GM12875 (cell line): ENCODE data around the gene TENT4A.
A peak's percentile ranks its signal among the peaks of the same experiment; 100 is the strongest.

Experiments used
- H3K4me3 ChIP-seq: one replicate; pipeline ENCODE4 v1.5.1; 2011; ENCODE audit warnings: low read depth, low read length, control low read depth
- TF ChIP-seq, protein P1 (sequence below): IDR thresholded peaks from 2 replicates; pipeline ENCODE4 v1.5.1; 2011; ENCODE audit warnings: low read depth, mild to moderate bottlenecking, control low read depth, inconsistent platforms, low read length, moderate library complexity, borderline replicate concordance; ENCODE audit not compliant: insufficient read depth

Gene TENT4A

DNA sequence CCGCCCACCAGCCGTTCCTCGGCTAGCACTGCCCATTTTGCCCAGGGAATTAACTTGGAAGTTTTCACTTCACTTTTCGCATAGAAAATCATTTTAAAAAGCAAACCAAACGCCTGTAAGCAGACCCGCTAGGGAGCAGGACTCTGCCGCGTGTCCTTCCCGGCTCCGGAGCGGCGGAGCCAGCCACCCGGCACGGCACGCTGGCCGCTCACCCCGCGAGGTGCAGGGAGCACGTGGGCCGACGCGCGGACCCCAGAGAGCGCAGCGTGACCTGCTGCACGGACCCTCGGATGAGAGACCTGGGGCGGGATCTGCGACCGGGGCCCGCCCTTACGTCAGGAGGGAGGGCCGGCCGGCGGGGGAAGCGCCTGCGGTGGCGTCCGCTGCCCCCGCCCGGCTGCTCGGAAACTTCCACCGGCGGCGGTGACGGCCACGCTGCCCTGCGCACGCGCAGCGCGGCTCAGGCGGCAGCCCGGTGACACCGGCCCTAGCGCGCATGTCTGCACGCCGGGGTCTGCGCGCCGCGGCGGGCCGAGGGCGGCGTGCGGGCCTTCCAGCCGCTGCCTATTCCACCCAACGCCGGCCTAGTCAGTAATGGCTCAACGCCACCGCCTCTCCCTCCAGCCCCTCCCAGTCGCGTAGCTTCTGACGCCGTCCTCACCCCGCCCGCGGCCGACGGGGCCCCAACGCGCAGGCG is 507 bp upstream of the TENT4A start:
- TF ChIP-seq, protein P1, sequence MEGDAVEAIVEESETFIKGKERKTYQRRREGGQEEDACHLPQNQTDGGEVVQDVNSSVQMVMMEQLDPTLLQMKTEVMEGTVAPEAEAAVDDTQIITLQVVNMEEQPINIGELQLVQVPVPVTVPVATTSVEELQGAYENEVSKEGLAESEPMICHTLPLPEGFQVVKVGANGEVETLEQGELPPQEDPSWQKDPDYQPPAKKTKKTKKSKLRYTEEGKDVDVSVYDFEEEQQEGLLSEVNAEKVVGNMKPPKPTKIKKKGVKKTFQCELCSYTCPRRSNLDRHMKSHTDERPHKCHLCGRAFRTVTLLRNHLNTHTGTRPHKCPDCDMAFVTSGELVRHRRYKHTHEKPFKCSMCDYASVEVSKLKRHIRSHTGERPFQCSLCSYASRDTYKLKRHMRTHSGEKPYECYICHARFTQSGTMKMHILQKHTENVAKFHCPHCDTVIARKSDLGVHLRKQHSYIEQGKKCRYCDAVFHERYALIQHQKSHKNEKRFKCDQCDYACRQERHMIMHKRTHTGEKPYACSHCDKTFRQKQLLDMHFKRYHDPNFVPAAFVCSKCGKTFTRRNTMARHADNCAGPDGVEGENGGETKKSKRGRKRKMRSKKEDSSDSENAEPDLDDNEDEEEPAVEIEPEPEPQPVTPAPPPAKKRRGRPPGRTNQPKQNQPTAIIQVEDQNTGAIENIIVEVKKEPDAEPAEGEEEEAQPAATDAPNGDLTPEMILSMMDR = no peak
- peak overlapping the region; percentile 79 for H3K4me3 ChIP-seq

DNA sequence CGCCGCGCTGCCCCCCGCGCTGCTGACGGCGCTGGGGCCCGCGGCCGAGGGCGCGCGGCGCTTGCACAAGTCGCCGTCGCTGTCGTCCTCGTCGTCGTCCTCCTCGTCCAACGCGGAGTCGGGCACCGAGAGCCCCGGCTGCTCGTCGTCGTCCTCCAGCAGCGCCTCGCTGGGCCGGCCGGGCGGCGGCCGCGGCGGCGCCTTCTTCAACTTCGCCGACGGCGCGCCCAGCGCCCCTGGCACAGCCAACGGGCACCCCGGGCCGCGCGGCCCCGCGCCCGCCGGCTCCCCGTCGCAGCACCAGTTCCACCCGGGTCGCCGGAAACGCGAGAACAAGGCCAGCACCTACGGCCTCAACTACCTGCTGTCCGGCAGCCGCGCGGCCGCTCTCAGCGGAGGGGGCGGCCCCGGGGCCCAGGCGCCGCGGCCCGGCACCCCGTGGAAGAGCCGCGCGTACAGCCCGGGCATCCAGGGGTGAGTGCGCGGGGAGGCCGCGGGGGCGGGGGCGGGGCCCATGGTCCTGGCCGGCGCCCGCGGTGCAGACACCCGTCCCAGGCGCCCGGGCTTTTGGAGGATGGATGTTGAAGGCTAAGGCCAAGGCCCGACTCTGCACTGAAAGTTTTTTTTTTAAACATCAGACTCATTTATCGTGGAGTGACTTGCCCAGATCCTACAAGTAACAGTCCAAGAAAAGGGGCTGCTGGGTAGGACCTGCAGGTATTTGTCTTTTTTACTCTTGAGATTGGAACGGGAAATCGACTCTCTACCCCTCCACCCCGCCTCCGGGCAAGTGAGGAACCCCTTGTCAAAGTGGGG is 1.2 kb downstream of the TENT4A start:
- TF ChIP-seq, protein P1 = no peak
- H3K4me3 ChIP-seq = peak overlapping the region; percentile 60

DNA sequence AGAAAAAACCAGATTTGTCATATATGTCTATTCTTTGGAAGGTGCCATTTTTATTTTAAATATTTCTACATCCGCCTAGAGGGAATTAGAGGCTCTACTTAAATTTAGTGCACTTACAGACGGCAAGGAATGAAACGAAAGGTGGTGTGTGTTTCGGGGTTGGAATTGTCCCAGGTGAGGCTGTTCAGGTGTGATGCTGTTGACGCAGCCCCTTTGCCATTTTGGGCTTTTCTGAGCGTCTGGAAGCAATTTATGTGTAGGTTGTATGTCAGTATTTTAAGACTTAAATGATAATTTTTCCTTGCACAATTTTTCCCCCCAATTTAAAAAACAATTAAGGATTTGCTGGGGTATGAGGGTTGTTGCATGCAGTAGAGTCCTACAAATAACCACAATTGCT is 2.0 kb downstream of the TENT4A start:
- TF ChIP-seq, protein P1 = no peak
- H3K4me3 ChIP-seq = peak overlapping the region; percentile 60

DNA sequence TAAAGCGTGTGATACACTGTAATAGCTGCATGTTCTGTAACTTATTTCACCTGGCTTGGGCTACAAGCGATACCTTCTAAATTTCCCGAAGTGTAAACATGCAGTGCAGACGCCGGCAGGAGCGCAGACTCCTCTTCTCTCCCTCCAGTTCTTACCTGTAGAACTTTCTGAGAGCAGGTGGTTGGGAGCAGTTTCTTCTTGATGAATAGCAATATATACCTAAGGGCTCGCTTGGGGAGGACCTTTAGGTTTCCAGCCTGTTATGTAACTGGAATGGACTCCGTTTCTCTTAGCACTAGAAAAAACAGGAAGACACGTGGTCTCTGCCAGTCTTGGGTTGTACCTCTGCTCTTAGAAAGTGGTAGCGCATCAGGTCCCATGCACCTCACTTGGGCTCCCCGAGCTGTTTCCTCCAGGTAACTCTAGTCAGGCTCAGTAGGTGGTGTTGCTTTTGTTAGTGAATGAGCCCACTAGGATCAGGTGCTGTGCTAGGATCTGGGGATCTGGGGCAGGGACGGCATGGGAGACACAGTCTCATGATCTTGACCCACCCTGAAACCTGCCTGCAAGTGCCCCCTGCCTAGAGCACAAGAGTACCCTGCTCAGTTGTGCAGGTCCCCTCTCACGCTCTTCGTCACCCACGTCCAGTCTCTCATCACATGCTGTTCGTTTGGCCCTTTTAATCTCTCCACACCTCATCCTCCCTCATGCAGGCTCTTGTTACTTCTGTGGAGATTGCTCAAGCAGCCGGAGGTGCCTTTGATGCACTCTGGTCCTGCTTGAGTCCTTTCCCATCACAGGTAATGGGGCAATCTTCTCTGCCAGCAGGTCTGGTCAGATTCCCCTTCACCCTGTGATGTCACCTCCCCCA is 2.8 kb downstream of the TENT4A start:
- TF ChIP-seq, protein P1 = no peak
- H3K4me3 ChIP-seq = peak overlapping the region; percentile 60

DNA sequence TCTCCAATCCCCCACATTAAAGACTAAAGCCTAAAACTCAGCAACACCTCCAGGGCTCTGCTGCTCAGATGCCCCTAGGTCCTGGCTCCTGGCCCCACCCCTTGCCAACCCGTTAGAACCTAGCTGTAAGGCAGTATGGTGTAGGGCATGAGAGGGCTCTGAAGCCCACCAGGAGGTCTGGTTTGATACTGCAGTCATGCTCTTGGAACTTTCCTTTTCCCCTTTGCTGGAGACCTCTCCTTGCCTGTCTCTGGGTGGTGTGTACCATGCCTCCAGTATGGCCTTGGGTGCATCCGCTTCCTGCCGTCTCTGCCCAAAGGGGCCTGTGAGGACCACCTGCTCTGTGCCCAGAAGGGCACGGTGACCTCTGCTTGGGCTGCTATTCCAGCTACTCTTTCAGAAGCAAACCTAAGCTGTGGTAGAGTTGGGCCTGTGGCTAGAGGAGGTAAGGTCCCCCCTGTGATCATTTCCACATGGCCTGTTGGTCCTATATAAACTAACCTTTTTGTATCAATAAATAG is 3.5 kb downstream of the TENT4A start:
- no peak overlapping the region for H3K4me3 ChIP-seq
- TF ChIP-seq, protein P1 = no peak

DNA sequence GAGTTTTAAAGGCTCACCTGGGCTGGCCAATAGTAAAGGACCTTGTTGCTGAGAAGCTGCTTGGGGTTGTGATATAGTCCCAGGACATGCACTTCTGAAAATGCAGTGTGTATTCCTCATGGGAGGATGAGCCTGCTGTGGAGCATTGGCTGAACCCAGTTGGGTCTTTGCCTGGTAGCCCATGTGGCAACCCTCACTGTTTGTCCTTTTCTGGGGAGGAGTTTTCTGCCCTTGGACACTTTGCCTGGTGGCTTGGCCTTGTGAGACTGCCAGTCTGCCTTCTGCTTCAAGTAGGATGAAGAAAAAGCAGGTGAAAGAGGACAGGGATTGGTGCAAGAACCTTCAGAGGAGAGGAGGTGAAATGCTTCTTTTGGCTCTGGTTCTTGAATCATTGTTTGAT is 4.0 kb downstream of the TENT4A start:
- TF ChIP-seq, protein P1 = no peak
- no peak overlapping the region for H3K4me3 ChIP-seq
